Measurements from ENCODE around the gene CA10. TPM values are rescaled to one million over a fixed set of nuclear protein-coding genes. Genes with fewer than 3 reads are reported as not detected.

CA10 gene
- total and polyA plus RNA-seq, 2 donors (not counting 1 experiment from before 2014, with no cell fraction given): not detected

GRCh38 chr17:51608251-51608933 is 550.1 kb downstream of the CA10 start:
- H3K79me2 ChIP-seq (ENCODE audit: control insufficient read depth, insufficient read depth, low read length): no peaks in the 10 kb centered on the region
- no peaks in the 10 kb centered on the region for H3K27me3 ChIP-seq (ENCODE audit: control insufficient read depth, insufficient read depth, low read length)
- no peak for DNase-seq (ENCODE audit: low read depth in 2 of 2)
- no peaks in the 10 kb centered on the region for H3K36me3 ChIP-seq (ENCODE audit: control insufficient read depth, insufficient read depth, low read length)
- no peaks in the 10 kb centered on the region for H3K4me1 ChIP-seq (ENCODE audit: control insufficient read depth, extremely low read depth, insufficient read depth, low read length)
- no peak overlapping the region for H2AFZ ChIP-seq (ENCODE audit: low read length)
- no peak overlapping the region for H3K4me2 ChIP-seq (ENCODE audit: extremely low read depth, insufficient read depth, low read length)
- no peak overlapping the region for H3K9ac ChIP-seq (ENCODE audit: insufficient read depth, low read length)
- H3K9me3 ChIP-seq (ENCODE audit: control insufficient read depth, insufficient read depth, low read depth, low read length): no peaks in the 10 kb centered on the region
- TF ChIP-seq CTCF (conservative IDR thresholded peaks at IDR 0.05 in 1 of 2, IDR thresholded peaks at IDR 0.05 in 1 of 2; ENCODE audit: low read depth in 1 of 2, low read length in 2 of 2): no peak
- no peak overlapping the region for H3K4me3 ChIP-seq (replicated peaks in 1 of 4; ENCODE audit: control extremely low read depth in 1 of 4, insufficient read depth in 1 of 4, low read depth in 3 of 4, low read length in 4 of 4)
- no peaks in the 10 kb centered on the region for H4K20me1 ChIP-seq (ENCODE audit: control insufficient read depth, extremely low read depth, insufficient read depth, low read length)
- no peak overlapping the region for H3K27ac ChIP-seq (ENCODE audit: insufficient read depth, low read length)

GRCh38 chr17:51607512-51607911 is 551.0 kb downstream of the CA10 start:
- TF ChIP-seq CTCF (conservative IDR thresholded peaks at IDR 0.05 in 1 of 2, IDR thresholded peaks at IDR 0.05 in 1 of 2; ENCODE audit: low read depth in 1 of 2, low read length in 2 of 2) (no peak), EZH2 (IDR thresholded peaks at IDR 0.05; ENCODE audit: low read length, missing control alignments) (no peak)
- no peak overlapping the region for H3K4me3 ChIP-seq (replicated peaks in 1 of 4; ENCODE audit: control extremely low read depth in 1 of 4, insufficient read depth in 1 of 4, low read depth in 3 of 4, low read length in 4 of 4)

GRCh38 chr17:51604299-51605020 is 554.1 kb downstream of the CA10 start:
- no peak for TF ChIP-seq CTCF (conservative IDR thresholded peaks at IDR 0.05 in 1 of 2, IDR thresholded peaks at IDR 0.05 in 1 of 2; ENCODE audit: low read depth in 1 of 2, low read length in 2 of 2)
- TF ChIP-seq EZH2 (IDR thresholded peaks at IDR 0.05; ENCODE audit: low read length, missing control alignments): no peak
- Histone ChIP-seq H3K9me3 (ENCODE audit: control insufficient read depth, insufficient read depth, low read depth, low read length) (no peaks in the 10 kb centered on the region), H4K20me1 (ENCODE audit: control insufficient read depth, extremely low read depth, insufficient read depth, low read length) (no peaks in the 10 kb centered on the region), H3K36me3 (ENCODE audit: control insufficient read depth, insufficient read depth, low read length) (no peaks in the 10 kb centered on the region), H3K4me3 (replicated peaks in 1 of 4; ENCODE audit: control extremely low read depth in 1 of 4, insufficient read depth in 1 of 4, low read depth in 3 of 4, low read length in 4 of 4) (no peak overlapping the region), H2AFZ (ENCODE audit: low read length) (no peak overlapping the region), H3K27ac (ENCODE audit: insufficient read depth, low read length) (no peak overlapping the region), H3K4me2 (ENCODE audit: extremely low read depth, insufficient read depth, low read length) (no peak overlapping the region), H3K4me1 (ENCODE audit: control insufficient read depth, extremely low read depth, insufficient read depth, low read length) (no peaks in the 10 kb centered on the region), H3K9ac (ENCODE audit: insufficient read depth, low read length) (no peak overlapping the region), H3K27me3 (ENCODE audit: control insufficient read depth, insufficient read depth, low read length) (no peaks in the 10 kb centered on the region), H3K79me2 (ENCODE audit: control insufficient read depth, insufficient read depth, low read length) (no peaks in the 10 kb centered on the region)
- DNase-seq (ENCODE audit: low read depth in 2 of 2): no peak

More at GRCh38 chr17:51607512-51607911, 551.0 kb downstream of the CA10 start:
- Histone ChIP-seq H3K36me3 (ENCODE audit: control insufficient read depth, insufficient read depth, low read length) (no peaks in the 10 kb centered on the region), H3K79me2 (ENCODE audit: control insufficient read depth, insufficient read depth, low read length) (no peaks in the 10 kb centered on the region), H3K27me3 (ENCODE audit: control insufficient read depth, insufficient read depth, low read length) (no peaks in the 10 kb centered on the region), H3K4me2 (ENCODE audit: extremely low read depth, insufficient read depth, low read length) (no peak overlapping the region), H3K9me3 (ENCODE audit: control insufficient read depth, insufficient read depth, low read depth, low read length) (no peaks in the 10 kb centered on the region), H3K9ac (ENCODE audit: insufficient read depth, low read length) (no peak overlapping the region), H4K20me1 (ENCODE audit: control insufficient read depth, extremely low read depth, insufficient read depth, low read length) (no peaks in the 10 kb centered on the region), H3K4me1 (ENCODE audit: control insufficient read depth, extremely low read depth, insufficient read depth, low read length) (no peaks in the 10 kb centered on the region), H3K27ac (ENCODE audit: insufficient read depth, low read length) (no peak overlapping the region), H2AFZ (ENCODE audit: low read length) (no peak overlapping the region)
- no peak for DNase-seq (ENCODE audit: low read depth in 2 of 2)
